K562 (cell line): ENCODE data around the gene BORCS8. TPM values are rescaled to one million over a fixed set of nuclear protein-coding genes. Genes with fewer than 3 reads are reported as not detected.

ENCODE experiments used
- ATAC-seq: fragments of 200-7000 bp; cut with Tn5 transposase; 3 replicates; pipeline ENCODE4 v1.9.1; 2020; ENCODE audit warnings: moderate library complexity
- BruUV-seq: library from RNA; stranded (reverse); fragments of 400-500 nt; replicated peaks from 2 replicates; lab custom pipeline; 2021; lab: Mats Ljungman, UMichigan
- CTCF ChIA-PET: fragments of 300-600 bp; formaldehyde crosslinking; extraction: SDS; loops from one replicate; lab custom pipeline; 2021; ENCODE audit warnings: low intra/inter-chr PET ratio; lab: Yijun Ruan, JAX
- POLR2A ChIA-PET: fragments of 300-600, 350-650 bp; sonication (Branson Sonifier 250); formaldehyde crosslinking; extraction: SDS; loops from one replicate; lab custom pipeline; 2021; ENCODE audit warnings: antibody characterized with exemption, inconsistent platforms; lab: Yijun Ruan, JAX
- DNase-seq, 4 experiments: peaks; one replicate each; pipeline versions ENCODE4 v3.0.0 to v3.0.0-alpha.2; 2011 to 2018; ENCODE audit warnings: low spot score in 3 of 4, mixed read lengths in 3 of 4; ENCODE audit errors: extremely low read depth in 1 of 4
- FAIRE-seq: peaks from 2 replicates; lab custom pipeline; 2011; peaks lifted over from hg19 to GRCh38; lab: Jason Lieb, UNC
- H2AFZ ChIP-seq: 2 replicates; pipeline ENCODE4 v1.6.0; 2011; ENCODE audit warnings: low read depth, low read length, control low read depth, inconsistent platforms
- H3K27ac ChIP-seq: fragments of 200-600 bp; 3 replicates; pipeline ENCODE4 v1.8.0; 2011; ENCODE audit warnings: low read depth, mild to moderate bottlenecking, control low read depth, inconsistent platforms, low read length, moderate library complexity, mixed read lengths; ENCODE audit errors: extremely low read depth
- H3K27me3 ChIP-seq, 2 experiments: fragments of 300-600 bp in 1 of 2; 2 replicates in 1 of 2; 3 replicates in 1 of 2; pipeline versions ENCODE4 v1.6.0 to v1.8.0; 2011; ENCODE audit warnings: inconsistent platforms in 2 of 2, low read length in 2 of 2, mild to moderate bottlenecking in 1 of 2, mixed read lengths in 1 of 2, moderate library complexity in 1 of 2; ENCODE audit not compliant: control insufficient read depth in 2 of 2, insufficient read depth in 2 of 2
- H3K36me3 ChIP-seq: fragments of 300-600 bp; 3 replicates; pipeline ENCODE4 v1.8.0; 2011; ENCODE audit warnings: mild to moderate bottlenecking, low read length, inconsistent platforms; ENCODE audit not compliant: control insufficient read depth, insufficient read depth
- H3K4me1 ChIP-seq, 2 experiments: fragments of 200-600 bp in 1 of 2; replicated peaks in 1 of 2; 2 replicates in 1 of 2; 3 replicates in 1 of 2; pipeline versions ENCODE4 v1.5.1 to v1.8.0; 2011; ENCODE audit warnings: inconsistent platforms in 2 of 2, low read length in 2 of 2, mild to moderate bottlenecking in 1 of 2, mixed read lengths in 1 of 2, moderate library complexity in 1 of 2; ENCODE audit not compliant: control insufficient read depth in 2 of 2, insufficient read depth in 2 of 2
- H3K4me2 ChIP-seq: 2 replicates; pipeline ENCODE4 v1.6.1; 2011; ENCODE audit warnings: low read length, control low read depth, inconsistent platforms, mixed read lengths; ENCODE audit not compliant: insufficient read depth
- H3K4me3 ChIP-seq: fragments of 200-600 bp; sonication (generic), shearing (Covaris generic); 2 replicates; pipeline ENCODE4 v1.5.1; 2016; ENCODE audit warnings: control low read depth, inconsistent platforms
- H3K79me2 ChIP-seq: fragments of 200-600 bp; 3 replicates; pipeline ENCODE4 v1.8.0; 2011; ENCODE audit warnings: low read length, inconsistent platforms; ENCODE audit not compliant: control insufficient read depth, insufficient read depth
- H3K9ac ChIP-seq, 2 experiments: 2 replicates each; pipeline versions ENCODE4 v1.6.0 to v1.6.1; 2011; ENCODE audit warnings: low read depth in 2 of 2, low read length in 2 of 2, control low read depth in 1 of 2, inconsistent platforms in 1 of 2, mild to moderate bottlenecking in 1 of 2, mixed read lengths in 1 of 2; ENCODE audit not compliant: insufficient read depth in 1 of 2
- H3K9me1 ChIP-seq: one replicate; pipeline ENCODE4 v1.6.0; 2011; ENCODE audit warnings: inconsistent platforms, mild to moderate bottlenecking, low read length, moderate library complexity; ENCODE audit not compliant: control insufficient read depth, insufficient read depth
- H3K9me3 ChIP-seq: replicated peaks from 2 replicates; pipeline ENCODE4 v1.5.1; 2011; ENCODE audit warnings: low read depth, low read length, inconsistent platforms; ENCODE audit not compliant: control insufficient read depth, insufficient read depth
- H4K20me1 ChIP-seq: replicated peaks from 2 replicates; pipeline ENCODE4 v1.6.1; 2011; ENCODE audit warnings: low read length, inconsistent platforms, mixed read lengths; ENCODE audit not compliant: control insufficient read depth, insufficient read depth
- BRD4 ChIP-seq: fragments of 200-600 bp; sonication (generic); IDR thresholded peaks from 2 replicates; pipeline ENCODE4 v1.6.1; 2017; ENCODE audit warnings: inconsistent platforms
- CTBP1 ChIP-seq: fragments of 450-650 bp; IDR thresholded peaks from 2 replicates; pipeline ENCODE4 v1.6.1; 2016; ENCODE audit warnings: borderline replicate concordance
- EP300 ChIP-seq: IDR thresholded peaks from 2 replicates; pipeline ENCODE4 v1.6.1; 2012; ENCODE audit warnings: low read length, improper control_type of control experiment
- ETV5 ChIP-seq: sonication (generic); formaldehyde crosslinking; IDR thresholded peaks from 2 replicates; pipeline ENCODE4 v1.4.0; 2020; ENCODE audit warnings: low read depth, mild to moderate bottlenecking, missing genetic modification reagents
- MLX ChIP-seq, 2 experiments: fragments of 450-650 bp in 1 of 2; sonication (generic) in 1 of 2; formaldehyde crosslinking; conservative IDR thresholded peaks; 2 replicates each; pipeline versions ENCODE4 v1.4.0 to v1.8.1; 2020 to 2022; ENCODE audit warnings: mild to moderate bottlenecking in 1 of 2, missing genetic modification reagents in 1 of 2
- MYNN ChIP-seq, 2 experiments: sonication (generic); formaldehyde crosslinking in 1 of 2; IDR thresholded peaks; 2 replicates each; pipeline versions ENCODE4 v1.5.0 to v1.6.1; 2016 to 2020; ENCODE audit warnings: antibody characterized with exemption in 1 of 2, missing genetic modification reagents in 1 of 2
- POLR3A ChIP-seq: IDR thresholded peaks from 2 replicates; pipeline ENCODE4 v1.6.1; 2011; ENCODE audit warnings: borderline replicate concordance, mild to moderate bottlenecking, moderate library complexity; ENCODE audit not compliant: insufficient read length, insufficient read depth; ENCODE audit errors: extremely low read depth
- RBBP5 ChIP-seq: fragments of 200-600 bp; sonication (generic); IDR thresholded peaks from 2 replicates; pipeline ENCODE4 v1.6.1; 2012; ENCODE audit warnings: borderline replicate concordance, mild to moderate bottlenecking, low read length, control low read depth, inconsistent platforms; ENCODE audit not compliant: insufficient read depth, poor library complexity, severe bottlenecking
- SAFB2 ChIP-seq: fragments of 200-400 bp; formaldehyde crosslinking; IDR thresholded peaks from 2 replicates; pipeline ENCODE4 v1.6.1; 2018; ENCODE audit warnings: borderline replicate concordance, low read length, low read depth, moderate library complexity; ENCODE audit not compliant: severe bottlenecking
- STAG1 ChIP-seq: sonication (generic); formaldehyde crosslinking; IDR thresholded peaks from 2 replicates; pipeline ENCODE4 v1.5.0; 2020; ENCODE audit warnings: missing genetic modification reagents, borderline replicate concordance
- YY1 ChIP-seq, 3 experiments: IDR thresholded peaks; 2 replicates each; pipeline ENCODE4 v1.6.1; 2011; ENCODE audit warnings: low read length in 2 of 3, mild to moderate bottlenecking in 2 of 3, moderate library complexity in 2 of 3, borderline replicate concordance in 1 of 3, control low read depth in 1 of 3, low read depth in 1 of 3; ENCODE audit not compliant: insufficient read depth in 3 of 3, insufficient replicate concordance in 2 of 3, control insufficient read depth in 1 of 3, insufficient read length in 1 of 3; ENCODE audit errors: extremely low read depth in 1 of 3
- ZNF253 ChIP-seq: fragments of 250-450 bp; sonication (Bioruptor Pico); conservative IDR thresholded peaks from 2 replicates; pipeline ENCODE4 v1.6.1; 2021; ENCODE audit warnings: mild to moderate bottlenecking
- ZNF3 ChIP-seq: fragments of 250-450 bp; sonication (Bioruptor Pico); IDR thresholded peaks from 2 replicates; pipeline ENCODE4 v1.5.0; 2021; ENCODE audit warnings: mild to moderate bottlenecking, moderate library complexity
- WGBS: fragments of 100-300 bp; shearing (Covaris generic); methylation state at CpG from one replicate; pipeline ENCODE4 v1.1.6; 2016; ENCODE audit warnings: low coverage, mixed read lengths; ENCODE audit not compliant: insufficient coverage; ENCODE audit errors: missing lambda C conversion rate; 5-methylcytosine and 5-hydroxymethylcytosine counted together
- in situ Hi-C: fragments of 300-500 bp; cut with MboI; formaldehyde crosslinking; loops from 4 replicates; pipeline ENCODE4 v1.15.0; 2018; ENCODE audit warnings: inconsistent platforms, mixed read lengths
- intact Hi-C: fragments of 100-400 bp; cut with micrococcal nuclease; formaldehyde crosslinking; loops from 2 replicates; pipeline ENCODE4 v1.14.2; 2022
- polyA plus RNA-seq, 8 experiments: library from polyadenylated mRNA; depleted of rRNA in 4 of 8; stranded (reverse) in 5 of 8; unstranded in 3 of 8; fragments of >200 nt; fragmentation: Nextera tagmentation in 2 of 8; fragmentation: Illumina TruSeq in 1 of 8; extraction: Ambion mirVana in 2 of 8; extraction: Trizol in 1 of 8; gene quantifications; 2 replicates each; pipeline versions ENCODE4 v1.2.1 to v1.2.3, GENCODE V29; 2011 to 2014; ENCODE audit warnings: inconsistent platforms in 1 of 8, missing spikeins in 1 of 8
- total RNA-seq, 7 experiments: library from RNA; depleted of rRNA in 6 of 7; stranded (reverse); fragments of >200 nt in 6 of 7; fragmentation: Illumina TruSeq in 2 of 7; extraction: Trizol in 2 of 7; gene quantifications; 2 replicates each; pipeline versions ENCODE4 v1.2.1 to v1.2.3, GENCODE V29; 2011 to 2021; ENCODE audit warnings: low replicate concordance in 1 of 7
- TF ChIP-seq, protein P1 (sequence below): fragments of 450-650 bp; IDR thresholded peaks from 2 replicates; pipeline ENCODE4 v1.6.1; 2018; ENCODE audit warnings: mild to moderate bottlenecking, low read depth; ENCODE audit not compliant: partially characterized antibody

Gene BORCS8
- total and polyA plus RNA-seq, 9 of the 15 experiments (the other 6 are each of a cell fraction or from before 2014, with no cell fraction given): 4.6 to 33.6 (median 16.3) TPM

- H3K36me3 ChIP-seq: no peaks in the 10 kb centered on the region
- no peaks in the 10 kb centered on the region for H3K9me1 ChIP-seq
- no peak overlapping the region for H3K4me2 ChIP-seq
- H3K27ac ChIP-seq: no peak overlapping the region
- H3K9ac ChIP-seq: no peak overlapping the region; a peak in 1 of 4 replicates
- H3K4me1 ChIP-seq: peaks cover 0 to 22% of the 10 kb centered on the region in 2 experiments; a peak in 2 of 5 replicates
- H3K9me3 ChIP-seq: no peaks in the 10 kb centered on the region
- H3K79me2 ChIP-seq: no peaks in the 10 kb centered on the region
- no peak overlapping the region for H2AFZ ChIP-seq
- TF ChIP-seq STAG1 (no peak), EP300 (no peak), POLR3A (no peak), MLX (CRISPR knock-in tag; conservative IDR thresholded peaks at IDR 0.05) (no peak), ZNF253 (CRISPR knock-in tag) (no peak), RBBP5 (no peak), SAFB2 (no peak), CTBP1 (no peak), ZNF3 (CRISPR knock-in tag) (no peak), MYNN (IDR thresholded peaks at IDR 0.05) (no peak), MYNN (CRISPR knock-in tag; IDR thresholded peaks at IDR 0.05) (no peak), YY1 (IDR thresholded peaks at IDR 0.05; ENCODE audit: borderline replicate concordance in 1 of 3, control insufficient read depth in 1 of 3, extremely low read depth in 1 of 3, insufficient read depth in 3 of 3, insufficient read length in 1 of 3, insufficient replicate concordance in 2 of 3, low read depth in 1 of 3, low read length in 2 of 3) (no peak), ETV5 (CRISPR knock-in tag) (no peak), BRD4 (no peak)
- TF ChIP-seq, protein P1, sequence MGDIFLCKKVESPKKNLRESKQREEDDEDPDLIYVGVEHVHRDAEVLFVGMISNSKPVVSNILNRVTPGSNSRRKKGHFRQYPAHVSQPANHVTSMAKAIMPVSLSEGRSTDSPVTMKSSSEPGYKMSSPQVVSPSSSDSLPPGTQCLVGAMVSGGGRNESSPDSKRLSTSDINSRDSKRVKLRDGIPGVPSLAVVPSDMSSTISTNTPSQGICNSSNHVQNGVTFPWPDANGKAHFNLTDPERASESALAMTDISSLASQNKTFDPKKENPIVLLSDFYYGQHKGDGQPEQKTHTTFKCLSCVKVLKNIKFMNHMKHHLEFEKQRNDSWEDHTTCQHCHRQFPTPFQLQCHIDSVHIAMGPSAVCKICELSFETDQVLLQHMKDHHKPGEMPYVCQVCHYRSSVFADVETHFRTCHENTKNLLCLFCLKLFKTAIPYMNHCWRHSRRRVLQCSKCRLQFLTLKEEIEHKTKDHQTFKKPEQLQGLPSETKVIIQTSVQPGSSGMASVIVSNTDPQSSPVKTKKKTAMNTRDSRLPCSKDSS: no peak
- intact Hi-C loops: no loop called here
- POLR2A ChIA-PET: interaction anchor here (0.6 to 0.9 kb wide), 2 partner anchors 12 to 96 kb away, joined by 3 read pairs; no protein-coding TSS in a partner anchor
- CTCF ChIA-PET: interaction anchor here (3.5 kb wide), 1 partner anchor 28 kb away, joined by 20 read pairs; no protein-coding TSS in a partner anchor
- ATAC-seq (no peak), DNase-seq (no peak), FAIRE-seq (no peak)
- no peak overlapping the region for H3K4me3 ChIP-seq
- WGBS: 43% methylated on average over 3 of the region's 5 CpGs
- no peaks in the 10 kb centered on the region for H4K20me1 ChIP-seq
- in situ Hi-C loops: no loop called here
- no peaks in the 10 kb centered on the region for H3K27me3 ChIP-seq
- no TSS peak for BruUV-seq
Measured at GRCh38 chr19:19147344-19147743, 44.6 kb downstream of the BORCS8 start.
